ENCODE data around the gene NRDC.

DNA sequence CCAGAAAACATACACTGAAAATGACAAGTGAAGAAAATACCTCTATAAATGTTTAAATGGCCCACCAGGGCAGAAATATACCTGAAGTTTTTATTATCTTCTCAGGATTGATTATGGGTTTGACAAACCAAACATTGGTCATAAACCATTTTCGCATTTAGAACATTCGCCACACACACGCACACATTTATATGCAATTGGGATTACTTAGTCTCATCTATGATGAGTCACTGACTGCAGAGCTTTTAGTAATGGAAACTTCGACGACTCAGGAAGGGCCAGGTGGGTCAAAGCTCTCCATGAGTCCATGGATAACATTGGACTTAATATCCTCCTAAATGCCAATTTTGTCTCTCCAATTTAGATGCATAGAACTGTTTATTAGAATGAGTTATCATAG, 16.9 kb downstream of the NRDC start:
- TF ChIP-seq, protein P1, sequence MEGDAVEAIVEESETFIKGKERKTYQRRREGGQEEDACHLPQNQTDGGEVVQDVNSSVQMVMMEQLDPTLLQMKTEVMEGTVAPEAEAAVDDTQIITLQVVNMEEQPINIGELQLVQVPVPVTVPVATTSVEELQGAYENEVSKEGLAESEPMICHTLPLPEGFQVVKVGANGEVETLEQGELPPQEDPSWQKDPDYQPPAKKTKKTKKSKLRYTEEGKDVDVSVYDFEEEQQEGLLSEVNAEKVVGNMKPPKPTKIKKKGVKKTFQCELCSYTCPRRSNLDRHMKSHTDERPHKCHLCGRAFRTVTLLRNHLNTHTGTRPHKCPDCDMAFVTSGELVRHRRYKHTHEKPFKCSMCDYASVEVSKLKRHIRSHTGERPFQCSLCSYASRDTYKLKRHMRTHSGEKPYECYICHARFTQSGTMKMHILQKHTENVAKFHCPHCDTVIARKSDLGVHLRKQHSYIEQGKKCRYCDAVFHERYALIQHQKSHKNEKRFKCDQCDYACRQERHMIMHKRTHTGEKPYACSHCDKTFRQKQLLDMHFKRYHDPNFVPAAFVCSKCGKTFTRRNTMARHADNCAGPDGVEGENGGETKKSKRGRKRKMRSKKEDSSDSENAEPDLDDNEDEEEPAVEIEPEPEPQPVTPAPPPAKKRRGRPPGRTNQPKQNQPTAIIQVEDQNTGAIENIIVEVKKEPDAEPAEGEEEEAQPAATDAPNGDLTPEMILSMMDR (tag by site-specific recombination; IDR thresholded peaks at IDR 0.05) = no peak
- TF ChIP-seq BCL11A (tag by site-specific recombination; IDR thresholded peaks at IDR 0.05; ENCODE audit: low read depth) = no peak
- no peak for TF ChIP-seq ZSCAN30 (tag by site-specific recombination; IDR thresholded peaks at IDR 0.05)
